Esophagus squamous epithelium (tissue), 5 donors: ENCODE data around the gene ROR2. TPM values are rescaled to one million over a fixed set of nuclear protein-coding genes. Genes with fewer than 3 reads are reported as not detected.
A peak's percentile ranks its signal among the peaks of the same experiment; 100 is the strongest.

ENCODE experiments used
- DNase-seq: peaks from one replicate; lab custom pipeline; 2025; lab: John Stamatoyannopoulos, UW
- H3K27ac ChIP-seq, 4 donors: fragments of 200-600 bp; sonication (generic); one replicate each; pipeline ENCODE4 v1.5.1; 2016 to 2019; ENCODE audit warnings: mild to moderate bottlenecking in 1 of 4
- H3K27me3 ChIP-seq, 4 donors: fragments of 200-600 bp; sonication (generic); 1 replicate in 3 of 4; 2 replicates in 1 of 4; pipeline versions ENCODE4 v1.5.1 to v1.6.0; 2017 to 2021; ENCODE audit warnings: antibody characterized with exemption in 1 of 4
- H3K36me3 ChIP-seq, 3 donors: fragments of 200-600 bp; sonication (generic); one replicate each; pipeline ENCODE4 v1.5.1; 2016 to 2019
- H3K4me1 ChIP-seq, 3 donors: fragments of 200-600 bp; sonication (generic); one replicate each; pipeline ENCODE4 v1.5.1; 2017 to 2019
- H3K4me3 ChIP-seq, 4 donors: fragments of 200-600 bp; sonication (generic); 1 replicate in 3 of 4; 2 replicates in 1 of 4; pipeline ENCODE4 v1.5.1; 2016 to 2019; ENCODE audit warnings: mild to moderate bottlenecking in 2 of 4, moderate library complexity in 1 of 4
- H3K9me3 ChIP-seq, 3 donors: fragments of 200-600 bp; sonication (generic); one replicate each; pipeline ENCODE4 v1.5.1; 2016 to 2019
- CTCF ChIP-seq, 6 experiments: fragments of 450-650 bp in 4 of 6; fragments of 200-600 bp in 2 of 6; sonication (generic) in 2 of 6; IDR thresholded peaks; one replicate each; pipeline ENCODE4 v1.5.1; 2016 to 2019; ENCODE audit warnings: antibody characterized with exemption in 6 of 6, mild to moderate bottlenecking in 4 of 6, moderate library complexity in 4 of 6
- POLR2A ChIP-seq, 4 donors: fragments of 450-650 bp; IDR thresholded peaks; one replicate each; pipeline ENCODE4 v1.6.1; 2017; ENCODE audit warnings: antibody characterized with exemption in 4 of 4, mild to moderate bottlenecking in 4 of 4, moderate library complexity in 3 of 4
- WGBS, 2 donors: methylation state at CpG; one replicate each; pipeline ENCODE4 v1.1.5; 2018; 5-methylcytosine and 5-hydroxymethylcytosine counted together
- intact Hi-C: fragments of 100-400 bp; cut with DNase I; formaldehyde crosslinking; loops from one replicate; pipeline ENCODE4 v1.15.0; 2022
- total RNA-seq, 4 donors: library from RNA; depleted of rRNA; stranded (reverse); fragments of >200 nt; gene quantifications; one replicate each; pipeline ENCODE4 v1.1.0, GENCODE V29; 2016
- donor health status: DM: yes; HTN: yes; CAD: no.

Gene ROR2
- total RNA-seq, 4 donors from 2014 or later = 0.68 to 12.6 (median 3.7) TPM

GRCh38 chr9:91907484-91908292 is 42.3 kb downstream of the ROR2 start:
- WGBS, 2 donors = 61 to 77% methylated on average over 5 to 8 of the region's 8 CpGs
- Histone ChIP-seq H3K27ac (no peak overlapping the region), H3K4me1 (peaks cover 6 to 34% (median 10%) of the 10 kb centered on the region in 3 donors), H3K27me3 (no peaks in the 10 kb centered on the region), H3K4me3 (no peak overlapping the region), H3K9me3 (no peaks in the 10 kb centered on the region), H3K36me3 (no peaks in the 10 kb centered on the region)
- TF ChIP-seq CTCF (IDR thresholded peaks at IDR 0.05) = no peak
- no peak for TF ChIP-seq POLR2A (IDR thresholded peaks at IDR 0.05)
- intact Hi-C loops = no loop called here
- no peak for DNase-seq

DNA sequence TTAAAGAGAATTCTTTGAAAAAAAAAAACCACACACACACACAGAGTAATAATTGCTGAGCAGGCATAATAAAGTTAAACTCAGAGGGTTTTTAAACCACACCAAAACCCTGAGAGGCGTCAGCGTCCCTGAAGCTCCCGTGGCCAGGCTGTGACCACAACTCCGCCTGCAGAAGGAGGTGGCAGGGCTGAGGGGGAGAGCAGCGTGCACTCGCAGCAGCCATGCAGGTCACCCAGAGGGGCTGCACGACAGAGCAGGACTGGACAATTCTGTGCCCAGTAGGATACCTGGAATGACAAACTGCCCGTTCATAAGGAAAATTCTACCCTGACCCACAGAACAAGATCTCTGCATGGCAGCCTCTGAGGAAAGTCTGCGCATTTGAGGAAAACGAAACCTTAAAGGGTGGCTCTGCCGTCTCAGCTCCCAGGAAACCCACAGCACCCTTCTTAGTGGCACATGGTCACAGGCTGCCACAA is 44.0 kb downstream of the ROR2 start:
- WGBS, 2 donors = 42 to 53% methylated on average over 9 to 11 of the region's 11 CpGs
- intact Hi-C loops = no loop called here
- H3K27ac ChIP-seq = peak overlapping the region in 1 of 4 donors; percentile 43

GRCh38 chr9:91905237-91905650 is 44.8 kb downstream of the ROR2 start:
- intact Hi-C loops = no loop called here
- H3K4me3 ChIP-seq = no peak overlapping the region
- no peak for DNase-seq
- H3K27me3 ChIP-seq = peaks cover 0 to 3% (median 0%) of the 10 kb centered on the region in 4 donors
- H3K36me3 ChIP-seq = no peaks in the 10 kb centered on the region
- H3K9me3 ChIP-seq = no peaks in the 10 kb centered on the region
- WGBS, 2 donors = 67 to 88% methylated on average over 1 of the region's 1 CpG
- H3K4me1 ChIP-seq = peaks cover 13 to 46% (median 21%) of the 10 kb centered on the region in 3 donors
- H3K27ac ChIP-seq = no peak overlapping the region
- TF ChIP-seq POLR2A (IDR thresholded peaks at IDR 0.05) = no peak
- no peak for TF ChIP-seq CTCF (IDR thresholded peaks at IDR 0.05)

More for the DNA sequence above, 44.0 kb downstream of the ROR2 start:
- no peaks in the 10 kb centered on the region for H3K36me3 ChIP-seq
- no peaks in the 10 kb centered on the region for H3K9me3 ChIP-seq
- peak overlapping the region; percentile 4 to 59 (median 16) for H3K4me3 ChIP-seq
- H3K4me1 ChIP-seq = peaks cover 14 to 43% (median 15%) of the 10 kb centered on the region in 3 donors
- no peaks in the 10 kb centered on the region for H3K27me3 ChIP-seq
- TF ChIP-seq CTCF (IDR thresholded peaks at IDR 0.05) = no peak
- no peak for TF ChIP-seq POLR2A (IDR thresholded peaks at IDR 0.05)
- no peak for DNase-seq

GRCh38 chr9:91904588-91905236 is 45.3 kb downstream of the ROR2 start:
- no peak for DNase-seq
- Histone ChIP-seq H3K27me3 (peaks cover 0 to 6% (median 0%) of the 10 kb centered on the region in 4 donors), H3K4me1 (peaks cover 13 to 52% (median 24%) of the 10 kb centered on the region in 3 donors), H3K9me3 (no peaks in the 10 kb centered on the region), H3K4me3 (no peak overlapping the region), H3K27ac (peak overlapping the region in 1 of 4 donors; percentile 39), H3K36me3 (no peaks in the 10 kb centered on the region)
- TF ChIP-seq CTCF (IDR thresholded peaks at IDR 0.05) (no peak), POLR2A (IDR thresholded peaks at IDR 0.05) (no peak)
- WGBS, 2 donors = 84 to 86% methylated on average over 6 to 10 of the region's 10 CpGs
- intact Hi-C loops = no loop called here
